Measurements from ENCODE around the gene BCO2. TPM values are rescaled to one million over a fixed set of nuclear protein-coding genes. Genes with fewer than 3 reads are reported as not detected.
"Not testable (repeated sequence)": the region's sequence is repeated elsewhere in the genome, so short reads cannot be mapped to it uniquely, and the experiment has no call there.

The BCO2 gene
- total and polyA plus RNA-seq, 2 experiments from 2014 or later, result 23.9 to 39.1 TPM

DNA sequence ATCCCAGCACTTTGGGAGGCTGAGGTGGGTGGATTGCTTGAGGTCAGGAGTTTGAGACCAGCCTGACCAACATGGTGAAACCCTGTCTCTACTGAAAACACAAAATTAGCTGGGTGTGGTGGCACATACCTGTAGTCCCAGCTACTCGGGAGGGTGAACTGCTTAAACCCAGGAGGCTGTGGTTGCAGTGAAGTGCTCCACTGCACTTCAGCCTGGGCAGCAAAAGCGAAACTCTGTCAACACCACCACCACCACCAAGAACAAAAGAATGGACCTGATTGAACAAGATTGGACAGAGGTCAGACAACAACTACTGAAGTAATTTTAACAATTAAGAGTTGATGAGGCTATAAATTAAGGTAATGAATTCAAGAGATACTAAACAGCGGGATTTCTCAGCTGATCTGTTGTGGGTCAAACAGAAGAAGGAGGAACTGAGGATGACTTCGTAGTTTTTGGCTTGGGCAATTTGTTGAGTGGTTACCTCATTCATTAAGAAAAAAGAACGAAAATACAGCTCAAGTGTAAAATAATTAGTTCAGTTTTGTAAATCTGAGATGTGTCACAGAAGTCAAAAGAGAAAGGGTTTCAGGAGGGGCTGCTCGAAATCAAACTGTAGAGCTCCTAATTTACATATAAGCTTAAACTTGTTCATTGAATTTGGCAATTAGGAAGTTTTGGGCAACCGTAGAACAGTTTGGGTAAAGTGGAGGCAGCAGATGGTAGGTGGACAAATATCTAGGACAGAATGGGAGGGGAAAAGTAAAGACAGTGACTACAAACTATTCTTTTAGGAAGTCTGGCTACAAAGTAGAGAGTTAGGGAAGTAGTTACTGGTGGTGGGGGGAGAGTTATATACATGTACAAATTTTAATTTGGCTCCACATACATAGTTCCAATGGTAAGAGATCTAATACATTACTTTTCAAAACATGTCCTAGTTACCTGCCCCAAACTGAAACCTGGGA, 15.9 kb upstream of the BCO2 start:
- TF ChIP-seq EZH2 (IDR thresholded peaks at IDR 0.05; ENCODE audit: borderline replicate concordance), result no peak
- no peak for TF ChIP-seq EZH2phosphoT487 (IDR thresholded peaks at IDR 0.05; ENCODE audit: low read depth, severe bottlenecking, unreplicated experiment)
- TF ChIP-seq, protein P1, sequence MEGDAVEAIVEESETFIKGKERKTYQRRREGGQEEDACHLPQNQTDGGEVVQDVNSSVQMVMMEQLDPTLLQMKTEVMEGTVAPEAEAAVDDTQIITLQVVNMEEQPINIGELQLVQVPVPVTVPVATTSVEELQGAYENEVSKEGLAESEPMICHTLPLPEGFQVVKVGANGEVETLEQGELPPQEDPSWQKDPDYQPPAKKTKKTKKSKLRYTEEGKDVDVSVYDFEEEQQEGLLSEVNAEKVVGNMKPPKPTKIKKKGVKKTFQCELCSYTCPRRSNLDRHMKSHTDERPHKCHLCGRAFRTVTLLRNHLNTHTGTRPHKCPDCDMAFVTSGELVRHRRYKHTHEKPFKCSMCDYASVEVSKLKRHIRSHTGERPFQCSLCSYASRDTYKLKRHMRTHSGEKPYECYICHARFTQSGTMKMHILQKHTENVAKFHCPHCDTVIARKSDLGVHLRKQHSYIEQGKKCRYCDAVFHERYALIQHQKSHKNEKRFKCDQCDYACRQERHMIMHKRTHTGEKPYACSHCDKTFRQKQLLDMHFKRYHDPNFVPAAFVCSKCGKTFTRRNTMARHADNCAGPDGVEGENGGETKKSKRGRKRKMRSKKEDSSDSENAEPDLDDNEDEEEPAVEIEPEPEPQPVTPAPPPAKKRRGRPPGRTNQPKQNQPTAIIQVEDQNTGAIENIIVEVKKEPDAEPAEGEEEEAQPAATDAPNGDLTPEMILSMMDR (IDR thresholded peaks at IDR 0.05; ENCODE audit: poor library complexity), result no peak
- 90% methylated on average over 7 of the region's 7 CpGs for WGBS (ENCODE audit: low lambda C conversion rate, missing lambda C conversion rate)
- H3K79me2 ChIP-seq, result no peaks in the 10 kb centered on the region
- H4K20me1 ChIP-seq (ENCODE audit: insufficient read depth, poor library complexity, severe bottlenecking), result no peaks in the 10 kb centered on the region
- H3K4me3 ChIP-seq, result no peak overlapping the region
- H3K9me2 ChIP-seq (replicated peaks; ENCODE audit: insufficient read depth), result no peaks in the 10 kb centered on the region
- DNase-seq (ENCODE audit: low spot score), result no peak
- no peaks in the 10 kb centered on the region for H3K27me3 ChIP-seq
- no peak overlapping the region for H2AFZ ChIP-seq
- H3K4me1 ChIP-seq (ENCODE audit: insufficient read depth), result no peaks in the 10 kb centered on the region
- no peaks in the 10 kb centered on the region for H3K9me3 ChIP-seq (ENCODE audit: low read depth)
- no peak overlapping the region for H3K27ac ChIP-seq
- no peaks in the 10 kb centered on the region for H3K36me3 ChIP-seq (replicated peaks; ENCODE audit: insufficient read depth, low read depth)
- H3K4me2 ChIP-seq, result no peak overlapping the region

DNA sequence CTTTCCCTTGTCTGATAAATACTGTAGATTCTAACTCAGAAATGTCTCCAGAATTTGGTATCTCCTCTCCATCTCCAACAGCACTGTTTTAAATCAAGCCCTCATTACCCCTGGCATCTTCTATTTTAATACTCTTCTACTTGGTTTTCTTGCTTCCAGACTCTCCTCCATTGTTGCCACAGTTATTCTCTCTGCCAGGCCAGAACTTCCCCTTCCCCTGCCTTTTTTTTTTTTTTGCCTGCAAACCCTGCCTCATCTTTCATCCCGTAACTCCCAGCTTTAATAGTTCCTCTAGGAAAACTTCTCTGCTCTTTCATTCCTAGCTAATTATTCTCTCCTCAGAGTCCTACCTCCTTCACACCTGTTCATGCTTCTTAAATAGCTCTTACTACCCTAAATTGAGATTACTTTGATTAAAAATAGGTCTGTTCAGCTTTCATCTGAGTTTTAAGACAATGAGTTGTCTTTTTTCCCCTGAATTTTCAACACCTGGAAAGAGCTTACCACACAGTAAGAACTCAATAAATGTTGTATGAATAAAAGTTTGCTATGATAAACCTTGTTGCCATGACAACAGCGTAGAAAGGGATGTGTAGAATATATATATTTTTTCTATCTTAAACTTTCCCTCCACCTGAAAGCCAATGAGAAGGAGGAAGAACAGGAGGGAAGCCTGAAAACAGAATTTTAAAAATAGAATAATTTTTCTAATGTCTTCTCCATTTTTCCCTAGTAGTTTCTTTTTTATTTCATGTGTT, 15.0 kb upstream of the BCO2 start:
- Histone ChIP-seq H3K79me2 (no peaks in the 10 kb centered on the region), H3K9me2 (replicated peaks; ENCODE audit: insufficient read depth) (no peaks in the 10 kb centered on the region), H2AFZ (no peak overlapping the region), H3K27me3 (no peaks in the 10 kb centered on the region), H3K27ac (no peak overlapping the region), H3K4me1 (ENCODE audit: insufficient read depth) (no peaks in the 10 kb centered on the region), H3K9me3 (ENCODE audit: low read depth) (no peaks in the 10 kb centered on the region), H3K4me2 (no peak overlapping the region), H4K20me1 (ENCODE audit: insufficient read depth, poor library complexity, severe bottlenecking) (no peaks in the 10 kb centered on the region), H3K4me3 (no peak overlapping the region), H3K36me3 (replicated peaks; ENCODE audit: insufficient read depth, low read depth) (no peaks in the 10 kb centered on the region)
- no peak for TF ChIP-seq EZH2 (IDR thresholded peaks at IDR 0.05; ENCODE audit: borderline replicate concordance)
- TF ChIP-seq, protein P1 (IDR thresholded peaks at IDR 0.05; ENCODE audit: poor library complexity), result no peak
- no peak for TF ChIP-seq EZH2phosphoT487 (IDR thresholded peaks at IDR 0.05; ENCODE audit: low read depth, severe bottlenecking, unreplicated experiment)
- no peak for DNase-seq (ENCODE audit: low spot score)
- 65% methylated on average over 2 of the region's 2 CpGs for WGBS (ENCODE audit: low lambda C conversion rate, missing lambda C conversion rate)

DNA sequence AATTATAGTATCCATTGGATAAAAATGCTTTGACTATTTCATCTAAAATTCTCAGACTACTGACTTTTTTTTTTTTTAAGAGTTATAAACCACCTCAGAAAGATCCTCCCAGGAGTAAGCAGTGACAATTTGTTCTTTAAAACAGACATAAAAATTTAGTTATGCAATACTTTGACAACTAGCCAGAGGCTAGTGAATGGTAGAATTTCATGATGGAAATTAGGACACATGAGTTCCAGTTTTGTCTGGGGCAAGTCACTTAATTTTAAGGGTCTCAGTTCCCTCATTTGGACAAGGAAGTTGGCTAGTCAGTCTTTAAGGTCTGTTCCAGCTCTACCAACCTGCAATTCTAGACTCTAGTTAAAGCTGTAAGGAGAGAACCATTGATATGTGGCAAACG, 14.3 kb upstream of the BCO2 start:
- Histone ChIP-seq H3K36me3 (replicated peaks; ENCODE audit: insufficient read depth, low read depth) (no peaks in the 10 kb centered on the region), H3K79me2 (no peaks in the 10 kb centered on the region), H3K9me3 (ENCODE audit: low read depth) (no peaks in the 10 kb centered on the region), H4K20me1 (ENCODE audit: insufficient read depth, poor library complexity, severe bottlenecking) (no peaks in the 10 kb centered on the region), H3K27ac (no peak overlapping the region), H3K4me2 (no peak overlapping the region), H3K4me3 (no peak overlapping the region), H3K27me3 (no peaks in the 10 kb centered on the region), H3K9me2 (replicated peaks; ENCODE audit: insufficient read depth) (no peaks in the 10 kb centered on the region), H2AFZ (no peak overlapping the region), H3K4me1 (ENCODE audit: insufficient read depth) (peaks cover 4% of the 10 kb centered on the region)
- 55% methylated on average over 1 of the region's 1 CpG for WGBS (ENCODE audit: low lambda C conversion rate, missing lambda C conversion rate)
- TF ChIP-seq EZH2phosphoT487 (IDR thresholded peaks at IDR 0.05; ENCODE audit: low read depth, severe bottlenecking, unreplicated experiment) (no peak), EZH2 (IDR thresholded peaks at IDR 0.05; ENCODE audit: borderline replicate concordance) (no peak)
- no peak for DNase-seq (ENCODE audit: low spot score)

DNA sequence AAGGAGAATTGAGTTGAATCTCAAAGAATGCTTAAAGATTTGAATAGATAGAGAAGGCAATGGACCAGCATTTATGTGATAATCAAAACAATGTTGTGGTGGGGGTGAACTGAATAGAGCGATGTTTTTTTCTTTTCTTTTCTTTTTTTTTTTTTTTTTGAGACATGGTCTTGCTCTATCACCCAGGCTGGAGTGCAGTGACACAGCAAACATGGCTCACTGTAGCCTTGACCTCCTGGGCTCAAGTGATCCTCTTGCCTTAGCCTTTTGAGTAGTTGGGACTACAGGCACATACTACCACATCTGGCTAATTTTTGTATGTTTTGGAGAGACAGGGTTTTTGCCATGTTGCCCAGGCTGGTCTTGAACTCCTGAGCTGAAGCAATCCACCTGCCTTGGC, 13.1 kb upstream of the BCO2 start:
- not testable (repeated sequence) for H2AFZ ChIP-seq; H3K79me2 ChIP-seq; H3K27me3 ChIP-seq; H3K9me2 ChIP-seq (replicated peaks; ENCODE audit: insufficient read depth); H3K4me2 ChIP-seq; DNase-seq (ENCODE audit: low spot score); H3K4me3 ChIP-seq; H4K20me1 ChIP-seq (ENCODE audit: insufficient read depth, poor library complexity, severe bottlenecking); H3K36me3 ChIP-seq (replicated peaks; ENCODE audit: insufficient read depth, low read depth); H3K4me1 ChIP-seq (ENCODE audit: insufficient read depth); H3K9me3 ChIP-seq (ENCODE audit: low read depth)
- H3K27ac ChIP-seq, result peak overlapping the region; percentile 49
- WGBS (ENCODE audit: low lambda C conversion rate, missing lambda C conversion rate), result 100% methylated on average over 1 of the region's 1 CpG
